GM04504 (cell line): ENCODE results near the gene DMAC2.
"Not testable (repeated sequence)": the region's sequence is repeated elsewhere in the genome, so short reads cannot be mapped to it uniquely, and the experiment has no call there.

Experiments used
- DNase-seq: peaks from one replicate; pipeline ENCODE4 v3.0.0-alpha.2; 2012; ENCODE audit warnings: low read depth

The DMAC2 gene

GRCh38 chr19:41422456-41422855 lies 17.3 kb downstream of the DMAC2 start:
- DNase-seq = no peak

GRCh38 chr19:41421973-41422372 lies 17.7 kb downstream of the DMAC2 start:
- no peak for DNase-seq

DNA sequence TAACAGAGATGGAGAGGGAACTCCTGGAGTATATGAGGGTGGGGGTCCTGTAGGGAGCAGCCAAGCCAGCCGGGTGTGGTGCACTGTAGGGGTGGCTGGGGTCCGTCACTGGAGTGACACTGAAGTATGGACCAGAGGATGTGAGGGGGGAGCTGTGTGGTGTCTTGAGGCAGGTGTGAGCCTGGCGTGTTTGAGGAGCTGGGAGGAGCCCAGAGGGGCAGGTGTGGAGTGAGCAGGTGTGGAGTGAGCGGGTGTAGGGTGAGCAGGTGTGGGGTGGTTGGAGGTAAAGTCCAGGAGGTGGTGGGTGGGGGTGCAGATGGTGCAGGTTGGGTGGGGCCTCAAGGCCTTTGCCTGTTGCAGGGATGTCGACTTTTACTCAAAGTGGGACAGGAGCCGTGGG lies 18.4 kb downstream of the DMAC2 start:
- no peak for DNase-seq

DNA sequence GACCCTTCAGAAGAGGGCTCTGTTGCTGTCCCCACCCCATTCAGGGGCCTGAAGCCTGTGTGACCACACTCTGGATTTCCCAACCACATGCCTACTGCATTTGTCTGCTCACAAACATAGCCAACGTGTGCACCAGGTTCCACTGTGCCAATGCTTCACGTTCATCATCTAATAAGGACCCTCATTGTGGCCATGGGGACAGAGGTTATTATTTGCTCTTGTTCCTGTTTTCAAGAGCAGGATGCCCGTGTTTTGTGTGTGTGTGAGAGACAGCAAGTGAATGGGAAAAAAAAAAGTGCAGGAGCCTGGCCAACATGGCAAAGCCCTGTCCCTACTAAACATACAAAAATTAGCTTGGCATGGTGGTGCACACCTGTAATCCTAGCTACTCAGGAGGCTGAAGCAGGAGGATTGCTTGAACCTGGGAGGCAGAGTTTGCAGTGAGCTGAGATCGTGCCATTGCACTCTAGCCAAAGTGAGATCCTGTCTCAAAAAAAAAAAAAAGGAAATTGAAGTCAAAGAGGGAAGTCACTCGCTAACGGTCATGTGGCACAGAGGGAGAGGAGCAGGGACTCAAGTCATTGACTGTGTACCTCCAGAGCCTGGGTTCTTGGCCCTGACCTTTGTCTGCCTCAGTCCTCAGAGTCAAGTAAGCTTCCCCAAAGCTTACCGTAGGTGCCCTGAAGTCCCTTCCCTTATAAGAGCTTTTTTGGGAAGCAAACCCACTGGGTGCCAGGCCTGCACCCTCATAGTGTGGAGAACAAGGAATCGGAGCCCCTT lies 19.4 kb downstream of the DMAC2 start:
- DNase-seq = no peak

DNA sequence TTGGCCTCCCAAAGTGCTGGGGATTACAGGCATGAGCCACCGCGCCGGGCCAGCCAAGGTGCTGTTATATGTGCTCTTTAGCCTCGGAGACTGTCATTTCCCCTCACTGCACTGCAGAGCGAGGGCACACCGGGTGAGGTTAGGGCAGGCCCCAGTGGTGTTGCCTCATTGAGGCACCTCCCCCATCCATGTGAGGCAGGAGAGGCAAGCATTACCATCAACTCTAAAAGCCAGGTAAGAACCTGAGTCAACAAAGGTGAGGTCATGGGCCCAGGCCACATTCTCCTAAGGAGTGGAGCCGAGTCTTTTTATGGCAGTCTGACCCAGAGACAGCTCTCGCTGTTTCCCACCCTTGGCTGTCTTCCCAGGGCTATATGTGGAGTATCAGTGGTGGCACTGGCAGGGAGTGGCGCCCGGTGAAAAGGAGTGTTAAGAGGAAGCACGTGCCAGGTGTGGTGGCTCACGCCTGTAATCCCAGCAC lies 23.5 kb downstream of the DMAC2 start:
- no peak for DNase-seq

GRCh38 chr19:41415154-41415571 lies 24.5 kb downstream of the DMAC2 start:
- no peak for DNase-seq

- no peak for DNase-seq
Observed at GRCh38 chr19:41414461-41414860, 25.3 kb downstream of the DMAC2 start.

DNA sequence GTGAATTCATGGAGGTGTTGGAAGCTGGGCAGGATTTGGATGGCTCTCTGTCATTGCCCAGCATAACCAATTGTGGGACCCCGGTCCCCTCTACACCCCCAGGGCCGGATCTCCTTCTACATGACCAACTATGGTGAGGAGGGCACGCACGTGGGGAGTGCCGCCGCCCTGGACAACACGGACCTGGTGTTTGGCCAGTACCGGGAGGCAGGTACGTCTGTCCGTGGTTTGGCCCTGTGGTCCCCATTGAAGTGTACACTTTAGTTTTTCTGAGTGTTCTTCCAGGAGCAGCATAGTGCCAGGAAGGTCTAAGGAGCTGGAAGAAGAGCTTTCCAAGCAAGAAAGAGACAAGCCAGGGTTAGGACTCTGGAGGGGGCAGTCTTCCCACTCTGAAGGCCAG lies 25.8 kb downstream of the DMAC2 start:
- no peak for DNase-seq

- DNase-seq = no peak
Observed at GRCh38 chr19:41412953-41413352, 26.8 kb downstream of the DMAC2 start.

DNA sequence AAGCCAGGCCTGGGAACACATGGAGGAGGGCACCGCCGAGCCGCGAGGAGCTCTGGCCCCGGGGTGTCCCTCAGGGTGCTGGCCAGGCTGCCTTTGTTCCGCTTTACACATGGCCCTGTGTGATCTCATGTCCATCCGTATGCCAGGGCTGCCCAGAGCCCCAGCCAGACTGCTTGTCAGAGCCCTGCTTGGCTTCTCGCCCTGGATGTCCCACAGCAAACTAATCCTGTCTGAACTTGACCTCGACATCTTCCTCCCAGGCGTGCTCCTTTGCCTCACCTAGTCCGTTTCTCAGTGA lies 27.8 kb downstream of the DMAC2 start:
- DNase-seq = no peak

GRCh38 chr19:41411100-41411967 lies 28.4 kb downstream of the DMAC2 start:
- no peak for DNase-seq

DNA sequence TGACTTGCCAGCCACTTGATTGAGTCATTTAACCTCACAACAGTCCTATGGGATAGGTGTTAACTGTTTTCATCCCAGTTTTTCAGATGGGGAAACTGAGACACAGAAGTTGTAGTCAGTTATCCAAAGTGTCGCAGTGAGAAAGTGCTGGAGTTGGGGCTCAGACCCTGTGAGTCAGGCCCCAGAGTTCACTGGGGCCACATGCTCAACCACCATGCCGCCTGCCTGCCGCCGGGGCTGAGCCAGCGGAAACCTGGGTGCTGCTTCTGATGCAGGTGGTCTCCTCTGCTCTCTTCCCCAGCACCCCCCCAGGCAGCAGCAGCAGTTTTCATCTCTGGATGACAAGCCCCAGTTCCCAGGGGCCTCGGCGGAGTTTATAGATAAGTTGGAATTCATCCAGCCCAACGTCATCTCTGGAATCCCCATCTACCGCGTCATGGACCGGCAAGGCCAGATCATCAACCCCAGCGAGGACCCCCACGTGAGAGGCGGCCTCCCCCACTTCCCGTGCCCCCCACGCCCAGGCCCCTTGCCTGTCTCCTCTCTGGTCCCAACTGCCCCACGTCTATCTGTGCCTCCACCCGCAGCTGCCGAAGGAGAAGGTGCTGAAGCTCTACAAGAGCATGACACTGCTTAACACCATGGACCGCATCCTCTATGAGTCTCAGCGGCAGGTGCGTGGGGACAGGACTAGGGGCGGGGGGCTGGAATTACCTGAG lies 29.2 kb downstream of the DMAC2 start:
- DNase-seq = no peak

DNA sequence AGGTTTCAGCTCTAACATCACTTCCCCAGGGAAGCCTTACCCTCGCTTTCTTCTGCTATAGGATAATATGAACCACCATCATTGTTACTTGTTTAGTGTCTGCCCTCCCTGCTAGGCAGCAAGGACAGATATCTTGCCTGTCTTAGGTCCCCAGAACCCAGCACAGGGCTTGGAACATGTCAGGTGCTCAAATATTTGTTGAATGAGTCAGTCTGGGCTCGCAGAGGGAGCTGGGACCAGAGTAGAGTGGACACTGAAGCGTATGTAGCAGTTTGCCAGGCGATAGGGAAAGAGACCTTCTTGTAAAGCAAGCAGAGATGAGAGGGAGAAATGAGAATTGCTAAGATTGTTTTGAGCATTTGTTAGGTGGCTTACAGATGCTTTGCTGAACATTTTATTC lies 30.4 kb downstream of the DMAC2 start:
- DNase-seq = no peak

- not testable (repeated sequence) for DNase-seq
Observed at GRCh38 chr19:41408846-41409245, 30.9 kb downstream of the DMAC2 start.

GRCh38 chr19:41408256-41408655 lies 31.5 kb downstream of the DMAC2 start:
- DNase-seq = no peak

DNA sequence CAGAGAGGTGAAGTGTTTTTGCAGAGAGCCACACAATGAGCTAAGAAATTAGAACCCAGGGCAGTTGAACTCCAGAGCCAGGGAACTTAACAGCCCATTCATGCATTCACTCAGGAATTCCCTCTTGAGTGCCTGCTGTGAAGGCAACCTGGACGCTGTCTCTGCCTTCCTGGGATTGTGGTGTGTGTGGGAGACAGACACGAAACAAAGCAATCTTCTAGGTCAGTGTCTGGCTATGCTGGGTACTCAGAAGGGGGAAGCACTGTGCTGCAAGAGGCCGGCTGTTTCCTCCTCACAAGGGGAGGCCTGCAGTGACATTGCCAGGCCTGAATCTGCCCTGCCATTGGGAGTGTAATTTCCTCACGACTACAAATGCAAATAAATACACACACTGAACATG lies 32.4 kb downstream of the DMAC2 start:
- DNase-seq = no peak

- DNase-seq = no peak
Observed at GRCh38 chr19:41405776-41406175, 33.9 kb downstream of the DMAC2 start.

DNA sequence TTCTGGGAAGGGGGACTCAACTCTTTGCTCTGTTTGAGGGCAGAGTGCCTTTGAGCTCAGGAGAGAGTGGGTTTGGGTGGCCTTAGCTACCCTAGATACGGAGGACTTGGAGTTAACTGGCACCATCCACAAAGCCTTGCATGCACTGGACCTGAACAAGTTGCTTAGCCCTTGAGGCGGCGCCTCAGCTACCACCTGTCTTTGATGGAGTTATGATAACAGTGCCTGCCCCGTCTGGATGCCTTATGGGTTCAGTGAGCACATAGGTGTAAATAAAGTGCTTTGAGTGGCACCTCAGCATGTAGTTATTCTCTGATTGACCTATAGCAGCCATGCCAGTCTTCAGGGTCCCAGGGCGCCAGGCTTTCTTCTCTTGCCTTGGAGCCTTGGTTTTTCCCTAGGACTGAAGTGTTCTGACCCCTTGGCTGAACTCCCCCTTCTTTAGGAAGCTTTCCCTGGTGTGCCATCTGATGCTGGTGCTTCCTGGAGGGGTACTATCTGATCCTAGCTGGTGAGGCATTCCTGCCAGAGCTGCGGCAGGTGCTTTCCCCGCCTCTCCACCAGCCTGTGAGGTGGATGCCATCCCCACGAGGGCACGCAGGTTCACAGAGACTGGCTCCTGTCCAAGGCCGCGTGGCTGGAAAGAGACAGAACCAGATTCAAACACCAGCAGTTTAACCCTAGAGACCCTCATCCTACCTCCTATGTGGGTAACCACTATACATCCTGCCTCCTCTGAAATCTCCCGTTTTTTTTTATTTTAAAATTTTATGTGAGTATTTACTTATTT lies 36.3 kb downstream of the DMAC2 start:
- no peak for DNase-seq

DNA sequence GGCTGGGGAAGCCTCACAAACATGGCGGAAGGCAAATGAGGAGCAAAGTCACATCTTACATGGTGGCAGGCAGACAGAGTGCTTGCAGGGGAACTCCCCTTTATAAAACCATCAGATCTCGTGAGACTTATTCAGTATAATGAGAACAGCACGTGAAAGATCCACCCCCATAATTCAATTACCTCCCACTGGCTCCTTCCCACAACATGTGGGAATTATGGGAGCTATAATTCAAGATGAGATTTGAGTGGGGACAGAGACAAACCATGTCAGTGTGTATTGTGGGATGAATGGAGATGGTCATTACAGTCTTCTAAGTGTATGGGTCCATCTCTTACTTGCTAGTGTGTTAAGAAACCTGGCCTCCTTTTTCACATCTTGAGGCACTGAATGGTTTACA lies 37.7 kb downstream of the DMAC2 start:
- DNase-seq = no peak

- DNase-seq = no peak
Observed at GRCh38 chr19:41401483-41401882, 38.2 kb downstream of the DMAC2 start.

- no peak for DNase-seq
Observed at GRCh38 chr19:41399525-41399924, 40.2 kb downstream of the DMAC2 start.

GRCh38 chr19:41399091-41399490 lies 40.6 kb downstream of the DMAC2 start:
- DNase-seq = no peak
